Mucosa of descending colon (tissue), 3 donors: Measurements from ENCODE around the gene PATJ. TPM values are rescaled to one million over a fixed set of nuclear protein-coding genes. Genes with fewer than 3 reads are reported as not detected.

Experiments used
- ATAC-seq: fragments of 200-7000 bp; cut with Tn5 transposase; one replicate; pipeline ENCODE4 v1.9.1; 2020; ENCODE audit warnings: mild to moderate bottlenecking, moderate library complexity
- DNase-seq, 3 donors: peaks; one replicate each; pipeline ENCODE4 v3.0.0-alpha.2; 2020
- H3K36me3 ChIP-seq: fragments of 200-600 bp; one replicate; pipeline ENCODE4 v1.8.0; 2021; ENCODE audit warnings: low read depth, mild to moderate bottlenecking
- H3K4me1 ChIP-seq: fragments of 200-600 bp; one replicate; pipeline ENCODE4 v1.8.0; 2021; ENCODE audit warnings: low read depth, mild to moderate bottlenecking
- H3K4me3 ChIP-seq: fragments of 200-600 bp; one replicate; pipeline ENCODE4 v1.8.0; 2021; ENCODE audit warnings: mild to moderate bottlenecking
- H3K9me3 ChIP-seq: fragments of 200-600 bp; one replicate; pipeline ENCODE4 v1.8.0; 2021; ENCODE audit warnings: mild to moderate bottlenecking
- CTCF ChIP-seq: fragments of 200-600 bp; IDR thresholded peaks from one replicate; pipeline ENCODE4 v1.8.0; 2022; ENCODE audit warnings: antibody characterized with exemption, mild to moderate bottlenecking
- intact Hi-C, 2 donors: fragments of 100-400 bp; cut with DNase I in 1 of 2; cut with micrococcal nuclease in 1 of 2; formaldehyde crosslinking; loops; one replicate each; pipeline versions ENCODE4 v1.11.0 to v1.11.1; 2022; cut with DNase I, micrococcal nuclease
- total RNA-seq, 3 donors: library from RNA; stranded (reverse); fragmentation: NEBNext Ultra II Directional in 2 of 3; extraction: Animal tissue kit (Norgen Biotek cat#: 25700) in 2 of 3; gene quantifications; one replicate each; pipeline versions ENCODE4 v1.2.1 to v1.2.4, GENCODE V29; 2021 to 2023
- donor health status: DM: no; HTN: no; CAD: no; lungs with moderate emphysema.
- donor health status: DM: no; HTN: no; CAD: no.
- donor health status: DM: no; HTN: yes; CAD: no.

PATJ gene
- total RNA-seq, 3 donors from 2014 or later = 58.6 to 112 (median 65.9) TPM

- DNase-seq = no peak
- Histone ChIP-seq H3K4me1 (no peaks in the 10 kb centered on the region), H3K36me3 (no peaks in the 10 kb centered on the region), H3K9me3 (no peaks in the 10 kb centered on the region), H3K4me3 (no peak overlapping the region)
- ATAC-seq = no peak
- intact Hi-C loops = no loop called here
- no peak for TF ChIP-seq CTCF
Measured at GRCh38 chr1:62012095-62012494, 269.8 kb downstream of the PATJ start.

GRCh38 chr1:62012836-62013235 lies 270.6 kb downstream of the PATJ start:
- TF ChIP-seq CTCF = no peak
- H3K4me3 ChIP-seq = no peak overlapping the region
- H3K36me3 ChIP-seq = no peaks in the 10 kb centered on the region
- ATAC-seq (no peak), DNase-seq (peak in 1 of 3 donors; percentile 19)
- no peaks in the 10 kb centered on the region for H3K4me1 ChIP-seq
- intact Hi-C loops = no loop called here
- H3K9me3 ChIP-seq = no peaks in the 10 kb centered on the region

- TF ChIP-seq CTCF = no peak
- no peaks in the 10 kb centered on the region for H3K9me3 ChIP-seq
- H3K36me3 ChIP-seq = no peaks in the 10 kb centered on the region
- ATAC-seq = no peak
- H3K4me1 ChIP-seq = no peaks in the 10 kb centered on the region
- intact Hi-C loops = no loop called here
- H3K4me3 ChIP-seq = no peak overlapping the region
- no peak for DNase-seq
Measured at GRCh38 chr1:62013264-62013663, 271.0 kb downstream of the PATJ start.

GRCh38 chr1:62022382-62022983 lies 280.2 kb downstream of the PATJ start:
- no peak for TF ChIP-seq CTCF
- no peaks in the 10 kb centered on the region for H3K9me3 ChIP-seq
- intact Hi-C loops = no loop called here
- DNase-seq (no peak), ATAC-seq (no peak)
- no peaks in the 10 kb centered on the region for H3K36me3 ChIP-seq
- no peak overlapping the region for H3K4me3 ChIP-seq
- no peaks in the 10 kb centered on the region for H3K4me1 ChIP-seq

- no peak for TF ChIP-seq CTCF
- intact Hi-C loops = no loop called here
- H3K4me3 ChIP-seq = no peak overlapping the region
- DNase-seq (no peak), ATAC-seq (no peak)
- no peaks in the 10 kb centered on the region for H3K36me3 ChIP-seq
- H3K9me3 ChIP-seq = no peaks in the 10 kb centered on the region
- no peaks in the 10 kb centered on the region for H3K4me1 ChIP-seq
Measured at GRCh38 chr1:62024690-62025089, 282.4 kb downstream of the PATJ start.

- no peaks in the 10 kb centered on the region for H3K9me3 ChIP-seq
- DNase-seq (no peak), ATAC-seq (no peak)
- no peak for TF ChIP-seq CTCF
- H3K4me3 ChIP-seq = no peak overlapping the region
- H3K36me3 ChIP-seq = no peaks in the 10 kb centered on the region
- H3K4me1 ChIP-seq = no peaks in the 10 kb centered on the region
- intact Hi-C loops = no loop called here
Measured at GRCh38 chr1:62025154-62025553, 282.9 kb downstream of the PATJ start.
